ENCODE data around the gene ARSH.

- TF ChIP-seq CTCF (IDR thresholded peaks at IDR 0.05; ENCODE audit: poor library complexity, severe bottlenecking) (no peak), REST (IDR thresholded peaks at IDR 0.05; ENCODE audit: borderline replicate concordance) (no peak), MXI1 (conservative IDR thresholded peaks at IDR 0.05; ENCODE audit: poor library complexity, severe bottlenecking) (no peak), POLR2AphosphoS5 (IDR thresholded peaks at IDR 0.05) (no peak), TAF1 (IDR thresholded peaks at IDR 0.05; ENCODE audit: low read depth) (no peak), EZH2 (IDR thresholded peaks at IDR 0.05; ENCODE audit: borderline replicate concordance, insufficient read depth, low read length, poor library complexity, severe bottlenecking) (no peak)
These were observed 17.8 kb downstream of the ARSH start for GRCh38 chrX:3024176-3024575.
